ENCODE data around the gene EGFL7.
A peak's percentile ranks its signal among the peaks of the same experiment; 100 is the strongest.
"Not testable (repeated sequence)": the region's sequence is repeated elsewhere in the genome, so short reads cannot be mapped to it uniquely, and the experiment has no call there.

The EGFL7 gene

GRCh38 chr9:136690104-136690805 is 27.5 kb downstream of the EGFL7 start:
- no peak for DNase-seq

- no peak for DNase-seq
Observed at GRCh38 chr9:136690806-136691261, 28.1 kb downstream of the EGFL7 start.

- peak; percentile 46 for DNase-seq
Observed at GRCh38 chr9:136691316-136692184, 28.8 kb downstream of the EGFL7 start.

DNA sequence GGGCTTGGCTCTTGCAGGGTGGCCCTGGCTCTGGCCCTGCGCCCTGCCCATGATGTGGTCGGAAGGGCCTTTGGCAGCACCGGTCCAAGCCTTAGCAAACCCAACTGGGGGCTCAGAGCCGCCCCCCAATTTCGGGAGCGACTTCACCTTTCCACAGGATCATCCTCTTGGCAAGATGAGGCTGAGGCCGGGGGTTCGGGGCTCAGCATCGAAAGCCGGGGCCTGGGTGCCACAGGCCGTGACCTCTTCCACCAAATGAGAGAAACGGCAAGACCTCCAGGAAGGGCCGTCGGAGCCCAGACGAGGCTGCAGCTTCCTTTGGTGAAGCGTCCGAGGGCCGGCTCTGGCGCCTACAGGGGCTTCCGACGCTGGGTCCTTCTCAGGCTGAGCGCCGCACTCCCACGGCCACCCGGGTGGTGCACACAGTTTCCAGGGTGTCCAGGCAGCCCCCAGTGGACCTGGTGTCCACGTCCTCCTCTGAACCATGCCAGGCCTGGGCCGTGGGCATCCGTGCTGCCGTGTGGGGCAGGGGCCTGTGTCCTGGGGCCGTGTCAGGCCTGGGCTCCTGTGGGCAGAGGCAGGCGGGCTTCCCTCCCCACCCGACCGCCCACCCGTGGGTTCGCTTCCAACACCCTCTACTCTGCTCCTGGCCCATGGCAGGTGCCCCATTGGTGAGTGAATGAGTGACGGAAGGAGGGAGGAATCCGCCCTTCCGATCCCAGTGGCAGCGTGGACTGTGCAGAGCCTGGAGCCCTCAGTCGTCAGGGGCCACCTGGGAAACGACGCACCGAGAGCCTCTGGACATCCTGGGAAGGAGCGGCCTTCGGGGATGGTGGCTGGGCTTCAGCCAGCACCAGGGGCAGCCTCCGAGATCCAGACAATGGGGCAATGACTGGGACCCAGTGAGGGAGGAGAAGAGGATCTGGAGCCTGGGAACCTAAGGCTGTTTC is 29.7 kb downstream of the EGFL7 start:
- DNase-seq, result no peak

DNA sequence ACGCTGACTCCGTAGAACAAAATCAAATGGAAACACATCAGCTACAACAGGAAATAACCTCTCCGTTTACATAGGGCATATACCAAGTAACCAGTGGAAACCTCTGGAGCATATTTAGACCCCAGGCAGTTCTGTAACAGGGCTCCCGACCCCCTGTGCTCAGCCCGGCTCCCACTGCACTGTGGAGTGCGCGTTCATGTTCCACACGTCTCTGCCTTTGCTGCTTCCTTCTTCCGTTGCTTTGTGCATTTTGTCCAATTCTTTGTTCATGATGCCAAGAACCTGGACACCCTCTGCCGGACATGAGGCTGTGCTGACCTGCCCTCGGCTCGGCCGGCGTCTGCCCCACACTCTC is 30.4 kb downstream of the EGFL7 start:
- DNase-seq, result no peak

DNA sequence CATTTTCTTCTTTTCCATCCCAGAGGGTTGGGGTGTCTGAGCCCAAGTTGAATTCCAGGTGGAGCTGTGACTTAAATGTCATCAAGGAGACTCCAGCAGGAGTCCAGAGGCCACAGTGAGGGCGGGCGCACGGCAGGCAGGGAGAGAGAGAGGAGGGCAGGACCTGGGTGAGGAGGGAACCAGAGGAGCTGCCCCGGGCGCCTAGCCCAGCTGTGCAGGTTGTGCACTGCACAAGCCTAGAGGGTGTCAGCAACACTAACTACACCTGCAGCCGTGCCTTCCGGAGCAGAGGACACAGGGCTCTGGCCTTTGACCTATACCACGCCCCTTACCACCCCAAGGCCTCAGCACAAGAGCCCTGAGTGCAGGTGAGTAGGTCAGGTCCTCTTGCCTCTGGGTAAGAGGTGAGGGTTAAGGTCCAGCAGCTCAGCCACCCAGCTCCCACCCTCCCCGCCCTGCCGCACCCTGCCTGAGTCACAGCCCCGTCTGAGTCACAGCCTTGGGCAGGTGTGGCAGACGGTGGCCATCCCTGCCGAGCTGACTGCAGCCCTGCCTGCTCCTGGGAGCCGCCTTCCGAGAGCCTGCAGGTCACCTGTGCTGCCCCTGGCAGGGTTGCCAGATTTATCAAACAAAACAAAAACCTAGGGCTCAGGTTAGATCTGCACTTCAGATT is 30.9 kb downstream of the EGFL7 start:
- DNase-seq, result no peak

DNA sequence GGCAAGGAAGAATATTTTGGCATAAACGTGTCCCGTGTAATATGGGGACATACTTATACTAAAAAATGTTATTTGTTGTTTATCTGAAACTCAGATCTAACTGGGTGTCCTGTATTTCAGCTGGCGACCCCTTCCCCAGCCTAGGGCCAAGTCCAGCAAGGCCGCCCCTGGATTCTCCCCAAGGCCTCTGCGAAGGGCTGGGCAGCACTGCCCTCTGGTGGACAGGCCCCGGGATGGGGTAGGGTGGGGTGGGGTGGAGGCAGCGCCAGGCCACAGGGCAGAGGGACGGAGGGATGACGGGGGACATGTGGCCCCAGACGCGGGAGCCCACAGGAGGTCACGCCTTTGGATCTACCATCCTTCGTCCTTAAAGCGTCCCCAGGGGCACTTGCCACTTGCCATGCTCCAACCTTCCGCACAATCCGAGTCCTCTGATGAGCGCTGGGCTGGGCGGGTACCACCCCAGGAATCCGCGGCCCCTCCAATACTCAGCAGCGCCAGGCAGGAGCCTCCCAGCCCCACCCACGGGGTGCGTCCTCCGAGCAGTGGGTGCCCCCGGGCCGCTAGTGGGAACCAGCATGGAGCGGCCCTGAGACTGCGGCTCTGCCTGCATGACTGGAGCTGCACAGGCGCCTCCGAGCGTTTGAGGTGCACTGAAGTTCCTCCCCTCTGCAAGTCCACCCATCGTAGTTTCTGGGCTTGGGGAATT is 31.6 kb downstream of the EGFL7 start:
- DNase-seq, result peak; percentile 69

DNA sequence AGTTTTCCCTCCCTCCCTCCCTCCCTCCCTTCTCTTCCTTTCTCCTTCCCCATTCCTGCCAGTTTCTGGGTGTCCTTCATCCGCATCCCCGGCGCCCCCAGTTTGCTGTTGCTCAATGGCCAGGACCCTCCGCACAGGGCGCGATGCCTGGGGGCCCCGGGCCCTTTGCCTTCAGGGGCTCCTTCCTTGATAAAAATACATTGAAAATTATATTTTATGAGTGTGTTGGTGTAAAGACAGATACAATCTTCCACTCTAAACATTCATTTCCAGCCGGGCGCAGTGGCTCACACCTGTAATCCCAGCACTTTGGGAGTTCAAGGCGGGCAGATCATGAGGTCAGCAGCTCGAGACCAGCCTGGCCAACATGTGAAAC is 32.1 kb downstream of the EGFL7 start:
- no peak for DNase-seq

- peak; percentile 37 for DNase-seq
Observed at GRCh38 chr9:136695435-136695895, 32.7 kb downstream of the EGFL7 start.

DNA sequence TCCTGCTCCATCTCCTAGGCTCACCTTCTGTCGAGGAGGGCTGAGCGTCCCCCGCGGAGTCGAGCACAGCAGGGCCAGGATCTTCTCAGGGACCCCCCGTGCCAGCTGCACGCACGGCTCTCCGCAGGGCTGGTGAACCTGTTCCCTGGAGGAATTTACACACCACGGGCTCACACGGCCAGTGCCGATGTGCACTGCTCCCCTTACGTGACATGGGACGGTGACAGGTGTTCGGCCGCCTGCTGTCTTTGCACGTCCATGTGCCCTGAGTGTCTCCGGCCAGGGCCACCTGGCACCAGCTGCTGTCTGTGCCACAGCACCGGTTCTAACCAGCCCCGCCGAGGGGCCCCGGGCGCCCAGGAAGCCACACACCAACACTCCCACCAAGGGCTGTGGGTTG is 33.2 kb downstream of the EGFL7 start:
- peak; percentile 46 for DNase-seq

DNA sequence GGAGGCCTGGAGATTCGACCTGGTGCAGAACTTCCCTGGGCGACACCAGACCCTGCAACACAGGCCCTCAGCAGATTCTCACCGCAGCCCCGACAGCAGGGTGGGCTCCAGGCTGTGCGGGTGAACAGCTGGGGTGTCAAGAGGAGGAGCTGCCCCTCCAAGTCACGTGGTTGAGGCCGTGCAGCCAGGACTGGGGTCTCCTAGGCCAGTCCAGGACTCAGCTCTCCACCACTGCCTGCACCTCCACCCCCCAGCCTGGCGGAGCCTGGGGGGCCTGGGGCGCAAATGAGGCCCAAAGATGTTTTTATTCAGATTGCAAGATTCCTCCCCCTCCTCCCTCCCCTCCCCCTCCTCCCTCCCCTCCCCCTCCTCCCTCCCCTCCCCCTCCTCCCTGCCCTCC is 33.8 kb downstream of the EGFL7 start:
- peak; percentile 61 for DNase-seq

GRCh38 chr9:136697146-136697820 is 34.6 kb downstream of the EGFL7 start:
- peak; percentile 69 for DNase-seq

DNA sequence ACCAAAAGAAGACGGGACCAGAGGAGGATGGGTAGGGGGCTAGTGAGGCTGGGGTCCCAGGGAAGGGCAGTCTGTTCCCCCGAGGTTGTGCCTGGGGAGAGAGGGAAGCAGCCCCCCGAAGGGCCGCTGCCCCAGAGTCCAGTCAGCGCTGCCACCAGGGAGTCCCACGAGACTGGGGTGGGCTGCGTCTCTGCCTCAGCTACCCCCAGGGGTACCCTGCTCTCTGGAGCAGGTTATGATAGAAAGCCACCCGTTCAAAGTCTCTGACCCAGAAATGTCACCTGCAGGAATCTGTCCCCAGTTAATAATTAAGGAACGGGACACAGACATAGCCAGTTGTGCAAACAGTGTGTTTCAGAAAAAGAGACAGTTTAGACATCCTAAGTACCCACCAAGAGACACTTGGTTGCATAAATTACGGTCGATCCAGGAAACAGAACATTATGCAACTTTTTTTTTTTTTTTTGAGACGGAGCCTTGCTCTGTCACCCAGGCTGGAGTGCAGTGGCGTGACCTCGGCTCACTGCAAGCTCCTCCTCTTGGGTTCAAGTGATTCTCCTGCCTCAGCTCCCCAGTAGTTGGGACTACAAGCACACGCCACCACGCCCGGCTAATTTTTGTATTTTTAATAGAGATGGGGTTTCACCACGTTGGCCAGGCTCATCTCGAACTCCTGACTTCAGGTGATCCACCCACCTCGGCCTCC is 35.3 kb downstream of the EGFL7 start:
- no peak for DNase-seq

DNA sequence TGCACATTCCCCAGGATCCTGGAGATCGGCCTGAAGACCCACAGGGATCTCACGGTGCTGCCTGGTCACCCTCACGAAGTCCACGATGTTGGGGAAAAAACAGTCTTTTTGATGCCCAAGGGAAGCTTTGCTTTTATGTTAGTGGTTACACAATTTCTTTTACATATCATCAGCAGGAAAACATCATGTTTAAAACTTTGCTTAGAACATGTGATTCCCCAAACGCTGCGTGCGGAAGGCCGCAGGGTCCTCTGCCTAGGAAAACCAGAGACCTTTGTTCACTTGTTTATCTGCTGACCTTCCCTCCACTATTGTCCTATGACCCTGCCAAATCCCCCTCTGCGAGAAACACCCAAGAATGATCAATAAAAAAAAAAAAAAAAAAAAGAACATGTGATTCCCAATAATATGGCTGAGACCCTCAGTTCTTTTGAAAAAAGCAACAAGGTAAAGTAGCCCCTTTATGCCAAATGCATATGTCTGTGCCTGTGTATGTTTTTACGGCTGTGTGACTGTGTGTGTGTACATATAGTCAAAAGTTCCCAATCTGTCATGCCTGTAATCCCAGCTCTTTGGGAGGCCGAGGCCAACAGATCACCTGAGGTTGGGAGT is 36.0 kb downstream of the EGFL7 start:
- no peak for DNase-seq

DNA sequence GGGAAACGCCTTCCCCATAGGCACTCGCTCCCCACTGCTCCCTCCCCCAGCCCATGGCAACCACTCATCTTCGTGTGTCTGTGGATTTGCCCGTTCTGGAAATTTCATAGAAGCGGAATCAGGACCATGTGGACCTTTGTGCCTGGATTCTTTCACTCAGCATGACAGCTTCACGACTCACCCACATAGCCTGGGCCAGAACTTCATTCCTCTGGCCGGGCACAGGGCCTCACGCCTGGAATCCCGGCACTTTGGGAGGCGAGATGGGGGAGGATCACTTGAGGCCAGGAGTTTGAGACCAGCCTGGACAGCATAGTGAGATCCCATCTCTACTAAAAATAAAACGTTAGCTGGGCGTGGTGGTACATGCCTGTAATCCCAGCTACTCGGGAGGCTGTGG is 37.6 kb downstream of the EGFL7 start:
- no peak for DNase-seq

DNA sequence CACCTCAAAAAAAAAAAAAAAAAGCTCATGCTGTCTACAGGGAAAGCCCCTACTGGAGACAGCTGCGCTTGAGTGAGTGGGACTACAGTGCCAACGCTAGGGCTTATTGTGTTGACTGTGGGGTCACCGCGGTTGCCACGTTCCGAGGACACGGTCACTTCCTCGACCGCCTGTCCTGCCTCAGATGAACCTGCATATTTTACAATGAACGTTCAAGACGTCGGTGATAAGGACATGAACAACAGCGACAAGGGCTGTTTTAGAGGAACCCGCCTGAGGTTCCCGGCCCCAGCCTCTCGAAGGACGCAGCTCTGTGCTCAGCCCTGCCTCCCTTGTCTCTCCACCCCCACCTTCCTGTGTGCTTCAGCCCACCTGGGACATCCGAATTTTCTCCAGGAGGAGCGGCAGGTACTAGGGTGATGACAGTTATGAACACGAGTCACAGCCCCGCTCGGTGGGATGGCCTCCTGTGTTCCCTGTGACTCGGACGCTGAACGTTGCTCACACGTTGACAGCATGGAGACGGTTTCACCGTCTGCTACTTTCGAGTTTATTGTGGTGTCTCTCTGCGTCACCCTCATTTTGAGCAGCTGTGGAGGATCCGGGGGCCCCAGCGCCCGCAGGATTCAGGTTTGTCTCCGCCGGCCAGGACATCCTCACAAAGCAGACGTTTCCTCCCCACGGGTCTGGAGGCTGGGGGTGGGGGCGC is 38.4 kb downstream of the EGFL7 start:
- DNase-seq, result no peak

GRCh38 chr9:136701668-136702053 is 38.9 kb downstream of the EGFL7 start:
- DNase-seq, result no peak

GRCh38 chr9:136703276-136703860 is 40.7 kb downstream of the EGFL7 start:
- DNase-seq, result no peak

DNA sequence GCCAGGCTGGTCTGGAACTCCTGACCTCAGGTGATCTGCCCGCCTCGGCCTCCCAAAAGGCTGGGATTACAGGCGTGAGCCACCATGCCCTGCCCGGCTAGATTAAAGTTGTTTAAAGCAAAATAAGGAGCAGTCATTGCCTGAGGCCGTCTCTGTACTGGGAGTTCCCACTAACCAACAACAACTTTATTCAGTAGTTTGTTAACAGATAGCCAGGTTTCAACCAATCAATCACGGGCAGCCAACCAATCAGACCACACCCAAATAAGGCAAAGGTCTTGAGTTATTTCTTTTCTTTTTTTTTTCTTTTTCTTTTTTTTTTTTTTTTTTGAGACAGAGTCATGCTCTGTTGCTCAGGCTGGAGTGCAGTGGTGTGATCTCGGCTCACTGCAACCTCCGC is 42.0 kb downstream of the EGFL7 start:
- DNase-seq, result not testable (repeated sequence)

All from eye (tissue), 1 donor.